Brain pericyte (primary cell): Measurements from ENCODE around the gene PLCG2.
"Not testable (repeated sequence)": the region's sequence is repeated elsewhere in the genome, so short reads cannot be mapped to it uniquely, and the experiment has no call there.

Source experiments
- DNase-seq: peaks from one replicate; pipeline ENCODE4 v3.0.0-alpha.2; 2012; ENCODE audit warnings: low read depth, low spot score

PLCG2 gene

DNA sequence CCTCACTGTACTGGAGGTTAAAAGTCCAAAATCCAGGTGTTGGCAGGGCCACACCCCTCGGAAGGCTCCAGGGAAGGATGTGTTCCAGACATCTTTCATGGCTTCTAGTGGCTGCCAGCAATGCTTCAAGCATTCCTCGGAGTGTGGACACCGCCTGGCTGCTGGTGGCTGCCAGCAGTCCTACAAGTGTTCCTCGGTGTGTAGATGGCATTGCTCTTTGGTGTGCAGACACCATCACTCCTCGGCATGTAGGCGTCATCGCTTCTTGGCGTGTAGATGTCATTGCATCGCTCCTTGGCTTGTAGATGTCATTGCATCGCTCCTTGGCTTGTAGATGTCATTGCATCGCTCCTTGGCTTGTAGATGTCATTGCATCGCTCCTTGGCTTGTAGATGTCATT lies 98.4 kb downstream of the PLCG2 start:
- DNase-seq = not testable (repeated sequence)

- DNase-seq = no peak
These were observed 99.4 kb downstream of the PLCG2 start for GRCh38 chr16:81878529-81878928.

GRCh38 chr16:81879625-81880024 lies 100.5 kb downstream of the PLCG2 start:
- DNase-seq = no peak

GRCh38 chr16:81880816-81881215 lies 101.7 kb downstream of the PLCG2 start:
- DNase-seq = no peak

GRCh38 chr16:81881228-81881627 lies 102.1 kb downstream of the PLCG2 start:
- DNase-seq = no peak

DNA sequence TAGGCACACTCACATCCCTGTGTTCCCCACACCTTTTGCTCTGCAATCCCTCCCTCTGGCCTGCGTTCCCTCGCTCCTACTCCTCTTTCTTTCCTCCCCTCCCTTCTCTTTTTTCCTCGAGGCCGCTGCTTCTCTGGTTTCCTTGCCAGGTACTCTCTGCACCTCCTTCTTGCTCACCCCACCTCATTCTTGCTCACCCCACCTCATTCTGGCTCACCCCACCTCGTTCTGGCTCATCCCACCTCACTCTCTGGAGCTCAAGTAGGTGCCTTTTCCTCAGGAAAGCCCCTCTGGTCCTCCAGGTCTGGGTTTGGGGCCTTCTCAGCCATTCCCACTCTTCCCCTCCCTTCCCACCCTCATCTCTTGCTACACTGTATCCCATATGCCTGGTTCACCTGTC lies 103.5 kb downstream of the PLCG2 start:
- no peak for DNase-seq

- no peak for DNase-seq
These were observed 104.1 kb downstream of the PLCG2 start for GRCh38 chr16:81883235-81883634.

DNA sequence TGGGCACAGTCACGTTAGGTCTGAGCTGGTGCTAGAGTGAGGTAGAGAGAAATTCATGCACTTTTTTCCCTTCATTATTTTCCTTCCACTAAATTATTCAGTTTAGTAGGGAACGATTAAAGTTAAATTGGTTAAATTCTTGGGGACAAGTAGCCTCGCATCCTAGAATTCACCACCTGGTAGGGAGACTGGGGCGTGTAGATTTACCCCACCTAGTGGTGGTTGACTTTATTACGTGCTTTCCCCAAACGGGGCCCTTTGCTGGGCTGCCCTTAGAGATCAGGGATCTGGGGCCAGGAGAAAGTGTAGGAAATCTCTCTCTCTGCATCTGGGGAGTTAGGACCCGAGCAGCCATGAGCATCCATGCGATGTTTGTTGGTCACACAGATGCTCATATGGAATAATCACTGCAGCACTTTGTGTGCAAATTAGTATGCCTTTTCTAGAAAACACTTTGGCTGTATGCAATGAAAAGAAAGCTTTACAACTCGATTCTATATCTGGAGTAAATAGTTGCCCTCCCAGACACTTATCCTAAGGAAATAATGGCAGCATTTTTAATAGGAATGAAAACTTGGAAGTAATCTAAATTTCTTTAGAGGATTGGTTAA lies 107.0 kb downstream of the PLCG2 start:
- no peak for DNase-seq

DNA sequence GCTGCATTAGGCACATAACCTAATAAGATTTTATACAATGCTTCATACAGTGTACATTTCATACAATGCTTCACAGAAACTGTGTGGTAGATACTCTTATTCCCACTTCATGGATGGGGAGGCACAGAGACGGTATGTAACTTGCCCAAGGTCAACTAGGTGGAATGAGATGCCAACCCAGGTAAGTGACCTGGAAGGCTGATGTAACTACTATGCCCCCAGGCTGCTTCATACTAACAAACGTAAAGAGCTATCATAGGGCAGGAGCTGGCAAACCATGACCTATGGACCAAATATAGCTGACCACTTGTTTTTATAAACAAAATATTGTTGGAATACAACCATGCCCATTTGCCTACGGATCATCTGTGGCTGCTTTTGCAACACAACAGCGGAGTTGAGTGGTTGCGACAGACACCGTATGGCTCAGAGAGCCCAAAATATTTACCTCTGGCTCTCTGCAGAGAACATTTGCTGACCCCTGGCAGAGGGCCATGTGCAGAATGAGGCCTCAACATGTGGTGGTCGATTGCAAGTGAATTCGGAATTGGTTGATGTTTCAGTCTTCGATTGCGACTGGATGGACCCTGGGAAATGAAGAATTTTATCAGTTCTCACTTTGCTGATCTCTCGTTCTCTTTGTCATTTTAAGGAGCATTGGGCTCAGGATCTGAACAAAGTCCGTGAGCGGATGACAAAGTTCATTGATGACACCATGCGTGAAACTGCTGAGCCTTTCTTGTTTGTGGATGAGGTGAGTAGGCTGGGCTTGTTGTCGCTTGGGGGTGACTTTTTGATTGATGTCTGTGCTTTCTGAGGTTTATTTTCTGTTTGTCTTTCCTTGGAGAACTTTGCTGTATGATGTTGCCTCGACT lies 109.7 kb downstream of the PLCG2 start:
- DNase-seq = no peak

- DNase-seq = no peak
These were observed 112.8 kb downstream of the PLCG2 start for GRCh38 chr16:81891736-81892364.

- no peak for DNase-seq
These were observed 115.5 kb downstream of the PLCG2 start for GRCh38 chr16:81894592-81894991.

DNA sequence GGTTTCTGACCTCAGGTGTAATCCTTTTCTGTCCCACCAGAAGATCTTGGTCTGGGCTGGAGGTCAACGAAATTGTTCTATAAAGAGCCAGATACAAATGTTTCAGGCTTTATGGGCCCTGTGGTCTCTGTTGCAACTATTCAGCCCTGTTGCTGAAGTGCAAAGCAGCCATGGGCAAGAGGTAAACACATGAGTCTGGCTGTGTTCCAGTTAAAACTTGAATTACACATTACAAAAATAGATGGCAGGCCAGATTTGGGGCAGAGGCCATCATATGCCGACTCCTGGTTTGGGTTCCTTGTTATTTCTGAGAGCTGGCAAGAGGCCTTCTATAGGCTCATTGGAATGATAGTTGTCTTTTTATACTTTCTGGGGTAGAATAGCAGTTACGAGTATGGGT lies 117.8 kb downstream of the PLCG2 start:
- DNase-seq = peak; percentile 10

GRCh38 chr16:81899601-81900000 lies 120.5 kb downstream of the PLCG2 start:
- DNase-seq = no peak

- no peak for DNase-seq
These were observed 120.9 kb downstream of the PLCG2 start for GRCh38 chr16:81900014-81900413.

- no peak for DNase-seq
These were observed 121.4 kb downstream of the PLCG2 start for GRCh38 chr16:81900456-81900855.

GRCh38 chr16:81901484-81901883 lies 122.4 kb downstream of the PLCG2 start:
- DNase-seq = no peak

- no peak for DNase-seq
These were observed 122.9 kb downstream of the PLCG2 start for GRCh38 chr16:81902025-81902424.

DNA sequence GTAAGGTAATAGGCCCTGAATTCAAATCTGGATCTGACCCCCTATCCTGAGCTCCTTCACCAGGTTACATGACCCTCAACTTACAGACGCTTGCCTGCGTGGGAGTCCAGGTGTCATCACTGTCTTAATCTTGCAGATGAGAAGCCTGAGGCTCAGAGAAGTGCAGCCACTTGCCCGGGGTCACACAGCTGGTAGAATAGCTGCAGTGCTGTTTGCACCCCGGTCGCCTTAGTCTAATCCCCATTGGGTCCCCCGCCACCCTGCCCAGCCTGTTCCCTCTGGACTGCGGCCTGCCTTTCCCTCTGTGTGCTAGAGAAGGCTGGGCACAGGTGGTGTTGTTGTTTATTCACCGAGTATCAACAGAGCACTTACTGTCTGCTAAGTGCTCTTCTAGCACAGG lies 125.2 kb downstream of the PLCG2 start:
- DNase-seq = no peak

GRCh38 chr16:81905277-81905676 lies 126.2 kb downstream of the PLCG2 start:
- DNase-seq = no peak

- DNase-seq = no peak
These were observed 128.6 kb downstream of the PLCG2 start for GRCh38 chr16:81907681-81908080.

DNA sequence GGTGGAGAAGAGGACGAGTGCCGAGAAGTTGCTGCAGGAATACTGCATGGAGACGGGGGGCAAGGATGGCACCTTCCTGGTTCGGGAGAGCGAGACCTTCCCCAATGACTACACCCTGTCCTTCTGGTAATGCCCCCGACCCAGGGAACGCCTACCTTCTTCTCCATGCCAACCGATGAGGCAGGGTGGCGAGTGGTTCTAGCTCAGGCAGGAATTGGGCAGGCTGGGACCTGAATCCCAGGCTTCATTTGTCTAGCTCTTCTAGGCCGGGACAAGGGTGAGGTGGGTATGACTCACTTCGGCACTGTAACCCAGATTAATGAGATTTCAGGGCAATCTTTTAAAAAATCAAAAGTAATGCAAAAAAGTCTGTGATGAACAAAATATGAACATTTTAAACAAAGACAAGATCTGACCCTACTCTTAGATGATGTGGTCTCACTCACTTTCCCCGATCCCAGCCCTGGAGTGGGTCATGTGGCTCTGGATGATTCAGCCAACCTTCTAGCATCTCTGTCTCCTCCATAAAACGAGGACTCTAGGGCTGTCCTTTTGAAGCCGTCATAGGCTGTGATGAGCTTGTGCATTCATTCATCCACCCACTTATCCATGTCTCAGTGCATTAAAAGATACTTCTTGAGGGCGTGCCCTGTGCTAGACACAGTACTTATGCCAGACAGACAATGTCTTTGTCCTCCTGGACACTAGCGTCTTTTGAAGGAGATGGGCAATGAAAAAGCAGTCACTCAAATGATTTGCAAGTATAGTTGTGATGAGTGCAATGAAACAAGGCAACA lies 129.6 kb downstream of the PLCG2 start:
- no peak for DNase-seq

GRCh38 chr16:81910366-81910885 lies 131.3 kb downstream of the PLCG2 start:
- DNase-seq = no peak
